GM12878 (cell line): ENCODE data around the gene PTPRD. TPM values are rescaled to one million over a fixed set of nuclear protein-coding genes. Genes with fewer than 3 reads are reported as not detected.

Experiments used
- ATAC-seq: fragments of 200-7000 bp; cut with Tn5 transposase; 3 replicates; pipeline ENCODE4 v1.9.1; 2020; ENCODE audit warnings: mild to moderate bottlenecking, moderate library complexity
- BruUV-seq: library from RNA; stranded (reverse); fragments of 400-500 nt; replicated peaks from 2 replicates; lab custom pipeline; 2021; lab: Mats Ljungman, UMichigan
- CTCF ChIA-PET: fragments of 300-600 bp; sonication (Branson Sonifier 250); formaldehyde crosslinking; extraction: SDS; loops from one replicate; lab custom pipeline; 2021; ENCODE audit warnings: inconsistent platforms; lab: Yijun Ruan, JAX
- POLR2A ChIA-PET: fragments of 350-600 bp; formaldehyde crosslinking; extraction: SDS; loops from one replicate; lab custom pipeline; 2021; ENCODE audit warnings: inconsistent platforms; lab: Charles Lee
- RAD21 ChIA-PET: fragments of 300-600 bp; sonication (Branson Sonifier 250); formaldehyde crosslinking; loops from one replicate; lab custom pipeline; 2023; ENCODE audit warnings: antibody characterized with exemption; ENCODE audit not compliant: unreplicated experiment; lab: Charles Lee
- SMC1A ChIA-PET: fragments of 300-600 bp; sonication (Branson Sonifier 250); formaldehyde crosslinking; loops from one replicate; lab custom pipeline; 2023; ENCODE audit not compliant: unreplicated experiment, uncharacterized antibody; lab: Charles Lee
- DNase-seq: peaks from one replicate; pipeline ENCODE4 v3.0.0-alpha.2; 2011; ENCODE audit warnings: low read depth, low spot score
- FAIRE-seq: peaks from 3 replicates; lab custom pipeline; 2011; peaks lifted over from hg19 to GRCh38; lab: Jason Lieb, UNC
- H2AFZ ChIP-seq: 2 replicates; pipeline ENCODE4 v1.6.0; 2011; ENCODE audit warnings: low read depth, low read length, control low read depth; ENCODE audit not compliant: control insufficient read depth
- H3K27ac ChIP-seq: 2 replicates; pipeline ENCODE4 v1.5.1; 2011; ENCODE audit warnings: control low read depth; ENCODE audit not compliant: control insufficient read depth, insufficient read depth
- H3K27me3 ChIP-seq, 2 experiments: replicated peaks in 1 of 2; 2 replicates each; pipeline versions ENCODE4 v1.6.0 to v1.6.1; 2011; ENCODE audit warnings: low read length in 1 of 2; ENCODE audit not compliant: control insufficient read depth in 2 of 2, insufficient read depth in 2 of 2
- H3K36me3 ChIP-seq, 2 experiments: 2 replicates each; pipeline ENCODE4 v1.5.1; 2011; ENCODE audit warnings: low read length in 1 of 2; ENCODE audit not compliant: control insufficient read depth in 2 of 2, insufficient read depth in 2 of 2
- H3K4me1 ChIP-seq: 2 replicates; pipeline ENCODE4 v1.6.1; 2011; ENCODE audit warnings: mild to moderate bottlenecking, low read length, moderate library complexity, mixed read lengths; ENCODE audit not compliant: control insufficient read depth, insufficient read depth
- H3K4me2 ChIP-seq: 2 replicates; pipeline ENCODE4 v1.6.0; 2011; ENCODE audit warnings: control low read depth; ENCODE audit not compliant: control insufficient read depth, insufficient read depth
- H3K4me3 ChIP-seq: fragments of 200-600 bp; sonication (generic); 2 replicates; pipeline ENCODE4 v1.5.1; 2016
- H3K79me2 ChIP-seq: 2 replicates; pipeline ENCODE4 v1.6.0; 2011; ENCODE audit warnings: low read length; ENCODE audit not compliant: control insufficient read depth, insufficient read depth
- H3K9ac ChIP-seq: 2 replicates; pipeline ENCODE4 v1.8.0; 2011; ENCODE audit warnings: low read length, control low read depth, mixed read lengths; ENCODE audit not compliant: control insufficient read depth, insufficient read depth
- H3K9me3 ChIP-seq: replicated peaks from 3 replicates; pipeline ENCODE4 v1.5.1; 2011; ENCODE audit warnings: mild to moderate bottlenecking, low read length; ENCODE audit not compliant: control insufficient read depth, insufficient read depth
- H4K20me1 ChIP-seq: 2 replicates; pipeline ENCODE4 v1.6.0; 2011; ENCODE audit not compliant: control insufficient read depth, insufficient read depth
- EP300 ChIP-seq, 2 experiments: fragments of 150-350 bp in 1 of 2; IDR thresholded peaks; 2 replicates each; pipeline ENCODE4 v1.6.1; 2011 to 2012; ENCODE audit warnings: low read depth in 2 of 2, low read length in 2 of 2, borderline replicate concordance in 1 of 2, improper control_type of control experiment in 1 of 2, inconsistent platforms in 1 of 2; ENCODE audit not compliant: control insufficient read depth in 1 of 2
- WGBS: methylation state at CpG from one replicate; pipeline ENCODE4 v1.1.6; 2016; ENCODE audit warnings: low lambda C conversion rate; ENCODE audit not compliant: insufficient replicate concordance, insufficient coverage; ENCODE audit errors: missing lambda C conversion rate; 5-methylcytosine and 5-hydroxymethylcytosine counted together
- in situ Hi-C: fragments of 300-500 bp; cut with MboI; formaldehyde crosslinking; loops from 9 replicates; pipeline ENCODE4 v1.14.3; 2018; ENCODE audit warnings: mixed read lengths
- intact Hi-C: fragments of 100-400 bp; cut with micrococcal nuclease; formaldehyde crosslinking; loops from one replicate; pipeline ENCODE4 v1.14.2; 2022; ENCODE audit not compliant: unreplicated experiment
- polyA plus RNA-seq, 11 experiments: library from polyadenylated mRNA; depleted of rRNA in 4 of 11; unstranded in 6 of 11; stranded (reverse) in 5 of 11; fragments of >200 nt; fragmentation: Nextera tagmentation in 4 of 11; fragmentation: Illumina TruSeq in 1 of 11; extraction: Ambion mirVana in 4 of 11; extraction: Trizol in 1 of 11; gene quantifications; 1 replicate in 1 of 11; 2 replicates in 10 of 11; pipeline versions ENCODE4 v1.2.1 to v1.2.3, GENCODE V29; 2011 to 2016; ENCODE audit warnings: inconsistent platforms in 2 of 11, missing spikeins in 2 of 11, low read depth in 1 of 11
- total RNA-seq, 4 experiments: library from RNA; depleted of rRNA in 3 of 4; stranded (reverse); fragments of >200 nt in 3 of 4; fragmentation: Illumina TruSeq in 1 of 4; extraction: Trizol in 1 of 4; gene quantifications; 2 replicates each; pipeline versions ENCODE4 v1.2.1 to v1.2.3, GENCODE V29; 2013 to 2021
- TF ChIP-seq, protein P1 (sequence below): fragments of 450-650 bp; formaldehyde crosslinking; IDR thresholded peaks from 2 replicates; pipeline ENCODE4 v1.4.0; 2020; ENCODE audit warnings: mild to moderate bottlenecking, moderate library complexity
- TF ChIP-seq, protein P2 (sequence below): IDR thresholded peaks from 2 replicates; pipeline ENCODE4 v1.6.1; 2011; ENCODE audit warnings: low read depth, low read length, improper control_type of control experiment, borderline replicate concordance

The PTPRD gene
- total and polyA plus RNA-seq, 10 of the 15 experiments (the other 5 are each of a cell fraction or from before 2014, with no cell fraction given): under 0.01 to 0.05 (median 0.01) TPM; not detected in 7

DNA sequence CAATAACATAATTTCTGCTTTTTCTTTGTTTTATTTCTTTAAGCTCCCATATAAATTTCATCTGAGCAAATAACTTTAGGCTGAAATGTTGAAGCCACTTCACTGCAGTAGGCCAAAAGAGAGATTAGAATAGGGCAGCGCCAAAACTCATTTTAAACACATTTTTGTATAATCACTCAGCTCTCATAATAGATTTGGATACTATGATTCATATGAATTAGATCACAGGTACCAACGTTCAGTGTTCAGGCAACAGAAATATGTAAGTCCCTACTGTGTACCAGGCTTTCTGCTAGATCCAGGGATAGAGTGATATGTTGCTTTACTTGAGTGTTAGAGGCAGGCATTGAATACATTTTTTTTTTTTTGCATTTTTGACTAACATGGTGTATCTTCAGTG lies 370.5 kb downstream of the PTPRD start:
- no peaks in the 10 kb centered on the region for H3K9me3 ChIP-seq
- intact Hi-C loops (no loop called here), in situ Hi-C loops (no loop called here)
- no peaks in the 10 kb centered on the region for H3K27me3 ChIP-seq
- ChIA-PET POLR2A (no interaction called here), CTCF (no interaction called here), SMC1A (interaction anchor here (1.6 kb wide), 1 partner anchor 12 kb away, joined by 4 read pairs; no protein-coding TSS in a partner anchor), RAD21 (no interaction called here)
- no peak for FAIRE-seq
- no TSS peak for BruUV-seq
- no peaks in the 10 kb centered on the region for H4K20me1 ChIP-seq
- 38% methylated on average over 2 of the region's 2 CpGs for WGBS
- TF ChIP-seq, protein P1, sequence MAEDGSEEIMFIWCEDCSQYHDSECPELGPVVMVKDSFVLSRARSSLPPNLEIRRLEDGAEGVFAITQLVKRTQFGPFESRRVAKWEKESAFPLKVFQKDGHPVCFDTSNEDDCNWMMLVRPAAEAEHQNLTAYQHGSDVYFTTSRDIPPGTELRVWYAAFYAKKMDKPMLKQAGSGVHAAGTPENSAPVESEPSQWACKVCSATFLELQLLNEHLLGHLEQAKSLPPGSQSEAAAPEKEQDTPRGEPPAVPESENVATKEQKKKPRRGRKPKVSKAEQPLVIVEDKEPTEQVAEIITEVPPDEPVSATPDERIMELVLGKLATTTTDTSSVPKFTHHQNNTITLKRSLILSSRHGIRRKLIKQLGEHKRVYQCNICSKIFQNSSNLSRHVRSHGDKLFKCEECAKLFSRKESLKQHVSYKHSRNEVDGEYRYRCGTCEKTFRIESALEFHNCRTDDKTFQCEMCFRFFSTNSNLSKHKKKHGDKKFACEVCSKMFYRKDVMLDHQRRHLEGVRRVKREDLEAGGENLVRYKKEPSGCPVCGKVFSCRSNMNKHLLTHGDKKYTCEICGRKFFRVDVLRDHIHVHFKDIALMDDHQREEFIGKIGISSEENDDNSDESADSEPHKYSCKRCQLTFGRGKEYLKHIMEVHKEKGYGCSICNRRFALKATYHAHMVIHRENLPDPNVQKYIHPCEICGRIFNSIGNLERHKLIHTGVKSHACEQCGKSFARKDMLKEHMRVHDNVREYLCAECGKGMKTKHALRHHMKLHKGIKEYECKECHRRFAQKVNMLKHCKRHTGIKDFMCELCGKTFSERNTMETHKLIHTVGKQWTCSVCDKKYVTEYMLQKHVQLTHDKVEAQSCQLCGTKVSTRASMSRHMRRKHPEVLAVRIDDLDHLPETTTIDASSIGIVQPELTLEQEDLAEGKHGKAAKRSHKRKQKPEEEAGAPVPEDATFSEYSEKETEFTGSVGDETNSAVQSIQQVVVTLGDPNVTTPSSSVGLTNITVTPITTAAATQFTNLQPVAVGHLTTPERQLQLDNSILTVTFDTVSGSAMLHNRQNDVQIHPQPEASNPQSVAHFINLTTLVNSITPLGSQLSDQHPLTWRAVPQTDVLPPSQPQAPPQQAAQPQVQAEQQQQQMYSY (CRISPR knock-in tag): no peak
- TF ChIP-seq, protein P2, sequence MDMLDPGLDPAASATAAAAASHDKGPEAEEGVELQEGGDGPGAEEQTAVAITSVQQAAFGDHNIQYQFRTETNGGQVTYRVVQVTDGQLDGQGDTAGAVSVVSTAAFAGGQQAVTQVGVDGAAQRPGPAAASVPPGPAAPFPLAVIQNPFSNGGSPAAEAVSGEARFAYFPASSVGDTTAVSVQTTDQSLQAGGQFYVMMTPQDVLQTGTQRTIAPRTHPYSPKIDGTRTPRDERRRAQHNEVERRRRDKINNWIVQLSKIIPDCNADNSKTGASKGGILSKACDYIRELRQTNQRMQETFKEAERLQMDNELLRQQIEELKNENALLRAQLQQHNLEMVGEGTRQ: no peak
- no peak for TF ChIP-seq EP300 (IDR thresholded peaks at IDR 0.05; ENCODE audit: borderline replicate concordance in 1 of 2, control insufficient read depth in 1 of 2, low read depth in 2 of 2, low read length in 2 of 2)
- H3K4me3 ChIP-seq: no peak overlapping the region
- no peaks in the 10 kb centered on the region for H3K36me3 ChIP-seq
- no peak overlapping the region for H2AFZ ChIP-seq
- no peaks in the 10 kb centered on the region for H3K79me2 ChIP-seq
- no peak for DNase-seq
- H3K9ac ChIP-seq: no peak overlapping the region
- no peak overlapping the region for H3K27ac ChIP-seq
- no peaks in the 10 kb centered on the region for H3K4me1 ChIP-seq
- H3K4me2 ChIP-seq: no peak overlapping the region
- ATAC-seq: no peak
